Activated CD4-positive, alpha-beta T cell treated with anti-CD3 and anti-CD28 coated beads, Interleukin-2, amount 50 U/mL, for 4 hours (primary cell): ENCODE data around the gene USP7.
"Not testable (repeated sequence)": the region's sequence is repeated elsewhere in the genome, so short reads cannot be mapped to it uniquely, and the experiment has no call there.

Experiments
- DNase-seq, 2 experiments: peaks; one replicate each; pipeline ENCODE4 v3.0.0-alpha.2; 2020

USP7 gene

DNA sequence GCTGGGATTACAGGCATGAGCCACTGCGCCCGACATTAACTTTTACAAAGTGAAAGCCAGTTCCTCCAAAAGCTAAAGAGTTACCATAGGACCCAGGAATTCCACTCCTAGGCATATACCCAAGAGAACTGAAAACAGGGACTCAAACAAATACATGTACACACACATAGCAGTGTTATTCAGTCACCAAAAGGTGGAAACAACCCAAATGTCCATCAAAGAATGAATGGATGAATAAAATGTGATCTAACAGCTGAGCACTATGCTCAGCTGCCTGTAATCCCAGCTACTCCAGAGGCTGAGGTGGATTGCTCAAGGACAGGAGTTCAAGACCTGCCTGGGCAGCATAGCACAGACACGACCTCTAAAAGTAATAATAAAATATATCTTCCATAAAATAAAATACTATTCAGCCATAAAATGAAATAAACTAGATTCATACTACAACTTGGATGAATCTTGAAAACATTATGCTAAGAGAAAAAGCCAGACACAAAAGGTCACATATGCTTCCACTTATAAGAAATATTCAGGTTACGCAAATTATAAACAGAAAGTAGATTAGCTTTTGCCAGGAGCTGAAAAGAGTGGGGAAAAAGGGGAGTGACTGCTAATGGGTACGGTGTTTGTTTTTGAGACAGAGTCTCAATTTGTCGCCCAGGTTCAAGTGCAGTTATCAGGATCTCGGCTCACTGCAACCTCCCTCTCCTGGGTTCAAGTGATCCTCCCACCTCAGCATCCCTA lies 9.3 kb upstream of the USP7 start:
- no peak for DNase-seq

DNA sequence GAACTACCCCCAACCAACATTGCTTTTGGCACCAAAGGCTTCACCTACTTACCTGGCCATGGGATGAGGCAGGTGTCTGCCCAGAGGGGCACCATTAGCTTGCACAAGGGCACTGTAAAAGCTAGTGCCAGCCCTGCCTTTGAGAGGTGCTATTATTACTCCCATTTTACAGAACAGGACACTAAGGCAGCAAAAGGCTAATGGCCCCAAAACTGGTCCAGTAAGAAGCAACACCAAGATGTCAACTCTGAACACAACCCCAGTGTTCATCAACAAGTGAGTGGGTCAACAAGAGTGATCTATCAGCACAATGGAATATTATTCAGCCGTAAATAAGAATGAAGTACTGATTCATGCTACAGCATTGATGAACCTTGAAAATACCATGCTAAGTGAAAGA lies 7.7 kb upstream of the USP7 start:
- DNase-seq = no peak

DNA sequence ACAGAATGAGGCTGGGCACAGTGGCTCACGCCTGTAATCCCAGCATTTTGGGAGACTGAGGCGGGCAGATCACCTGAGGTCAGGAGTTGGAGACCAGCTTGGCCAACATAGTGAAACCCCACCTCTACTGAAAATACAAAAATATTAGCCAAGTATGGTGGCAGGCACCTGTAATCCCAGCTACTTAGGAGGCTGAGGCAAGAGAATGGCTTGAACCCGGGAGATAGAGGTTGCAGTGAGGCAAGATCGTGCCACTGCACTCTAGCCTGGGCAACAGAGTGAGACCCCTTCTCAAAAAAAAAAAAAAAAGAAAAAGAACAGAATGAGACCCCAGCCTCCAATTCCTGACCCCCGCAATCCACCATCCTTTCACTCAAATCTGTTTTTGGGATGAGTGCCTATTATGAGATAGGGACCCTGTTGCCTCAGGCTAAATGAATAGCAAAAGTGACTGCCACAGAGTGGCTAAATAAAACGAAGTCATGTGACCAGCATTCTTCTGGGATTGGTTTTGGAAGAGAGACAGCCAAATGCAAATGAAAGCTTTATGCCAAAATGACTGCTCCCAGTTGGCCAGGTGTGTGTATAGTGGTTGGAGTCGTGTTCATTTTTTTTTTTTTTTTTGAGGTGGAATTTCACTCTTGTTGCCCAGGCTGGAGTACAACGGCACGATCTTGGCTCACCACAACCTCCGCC lies 5.6 kb upstream of the USP7 start:
- not testable (repeated sequence) for DNase-seq

DNA sequence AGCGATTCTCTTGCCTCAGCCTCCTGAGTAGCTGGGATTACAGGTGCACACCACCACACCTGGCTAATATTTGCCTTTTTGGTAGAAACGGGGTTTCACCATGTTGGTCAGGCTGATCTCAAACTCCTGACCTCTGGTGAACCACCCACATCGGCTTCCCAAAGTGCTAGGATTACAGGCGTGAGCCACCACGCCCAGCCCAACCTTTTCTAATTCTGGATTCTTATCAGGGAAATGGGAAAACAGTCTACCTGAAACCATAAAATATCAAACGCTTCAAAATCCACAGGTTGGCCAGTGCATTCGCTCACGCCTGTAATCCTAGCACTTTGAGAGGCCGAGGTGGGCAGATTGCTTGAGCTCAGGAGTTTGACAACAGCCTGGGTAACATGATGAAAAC lies 4.3 kb upstream of the USP7 start:
- not testable (repeated sequence) for DNase-seq

DNA sequence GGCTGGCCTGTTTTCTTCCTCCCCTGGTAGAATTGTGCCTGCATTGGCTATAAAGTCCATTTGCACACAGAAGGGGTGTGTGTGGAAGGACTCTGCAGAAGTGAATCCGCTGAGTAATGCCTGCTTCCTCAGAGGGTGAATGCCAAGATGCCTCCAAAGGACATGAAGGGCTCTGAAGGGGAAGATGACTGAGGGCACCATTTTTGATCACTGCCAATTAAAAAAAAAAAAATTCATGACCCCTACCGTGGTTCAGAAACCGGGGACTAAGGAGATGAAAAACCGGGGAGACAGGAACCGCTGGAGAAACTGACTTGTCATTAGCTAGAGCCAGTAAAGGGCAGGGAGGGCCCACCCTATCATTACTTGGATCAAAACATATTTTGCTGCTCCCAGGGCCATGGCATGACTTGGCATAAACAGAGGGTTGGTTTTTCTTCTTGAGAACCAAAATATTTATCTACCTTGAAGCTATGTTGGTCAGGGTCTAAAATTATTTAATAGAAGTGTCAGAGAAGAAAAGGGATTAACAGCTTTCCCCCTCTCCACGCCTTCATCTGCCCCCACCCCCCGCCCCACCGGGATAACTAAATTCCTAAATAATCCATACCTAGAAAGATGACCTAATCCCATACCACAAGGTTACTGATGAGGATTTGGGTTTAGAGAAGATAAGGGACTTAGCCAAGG lies 3.6 kb upstream of the USP7 start:
- DNase-seq = no peak

DNA sequence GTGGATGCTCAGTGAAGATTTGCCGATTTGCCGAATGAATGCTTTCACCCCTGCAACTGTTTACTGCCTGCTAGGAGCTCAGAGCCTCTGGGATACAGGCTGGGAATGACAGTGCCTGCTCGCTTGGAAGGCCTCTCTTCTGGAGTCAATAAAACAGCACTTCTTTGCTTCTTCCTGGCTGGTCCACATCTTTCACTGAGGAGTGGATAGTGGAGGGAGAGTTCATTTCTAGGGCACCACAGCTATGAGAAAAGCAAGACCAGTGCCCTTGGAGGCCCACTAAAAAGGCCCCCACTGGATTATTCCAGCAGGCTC lies 3.1 kb upstream of the USP7 start:
- no peak for DNase-seq

DNA sequence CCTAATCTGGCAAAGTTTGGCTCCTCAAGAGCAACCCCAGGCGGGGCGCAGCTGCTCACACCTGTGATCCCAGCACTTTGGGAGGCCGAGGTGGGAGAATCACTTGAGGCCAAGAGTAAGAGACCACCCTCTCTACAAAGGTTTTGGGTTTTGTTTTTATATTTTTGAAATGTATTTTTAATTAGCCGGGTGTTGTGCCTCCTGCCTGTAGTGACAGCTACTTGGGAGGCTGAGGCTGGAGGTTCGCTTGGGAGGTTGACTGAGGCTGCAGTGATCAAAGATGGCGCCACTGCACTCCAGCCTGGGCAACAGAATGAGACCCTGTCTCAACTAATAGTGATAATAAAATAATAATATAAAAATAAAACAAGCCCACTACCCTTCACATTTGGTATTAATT lies 756 bp upstream of the USP7 start:
- no peak for DNase-seq

DNA sequence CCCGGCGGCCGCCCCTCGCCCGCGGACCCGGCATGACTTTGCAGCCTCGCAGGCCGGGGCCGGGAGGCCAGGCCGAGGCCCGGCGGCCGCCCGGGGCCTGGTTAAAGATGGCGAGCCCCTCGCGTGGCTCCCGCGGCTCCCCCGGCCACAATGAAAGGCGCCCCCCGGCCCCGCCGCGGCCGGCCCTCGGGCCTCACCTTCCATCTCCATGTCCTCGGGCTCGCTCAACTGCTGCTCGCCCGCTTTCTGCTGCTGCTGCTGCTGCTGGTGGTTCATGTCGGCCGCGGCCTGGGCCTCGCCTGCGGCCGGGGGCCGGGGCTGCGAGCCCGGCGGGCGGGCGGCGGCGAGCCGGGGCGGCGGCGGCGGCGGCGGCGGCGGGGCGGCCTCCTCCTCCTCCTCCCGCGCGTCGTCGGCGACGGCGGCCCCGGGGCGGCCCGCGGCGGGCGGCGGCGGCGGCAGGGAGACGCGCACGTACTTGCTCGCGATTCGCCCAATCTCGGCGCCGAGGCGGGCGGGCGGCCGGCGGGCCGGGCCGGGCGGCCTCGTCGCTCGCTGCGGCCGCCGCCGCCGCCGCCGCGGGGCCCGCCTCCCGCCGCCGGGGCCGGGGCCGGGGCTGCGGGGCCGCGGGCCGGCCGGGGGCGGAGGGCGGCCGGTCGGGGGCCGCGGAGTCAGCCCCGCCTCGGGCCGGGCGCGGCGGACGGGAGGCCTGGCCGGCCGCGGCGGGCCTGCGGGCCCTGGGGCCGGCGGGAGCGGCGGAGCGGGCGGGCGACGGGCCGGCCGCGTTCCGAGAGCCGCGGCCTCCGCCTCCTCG lies 491 bp downstream of the USP7 start:
- DNase-seq = no peak

DNA sequence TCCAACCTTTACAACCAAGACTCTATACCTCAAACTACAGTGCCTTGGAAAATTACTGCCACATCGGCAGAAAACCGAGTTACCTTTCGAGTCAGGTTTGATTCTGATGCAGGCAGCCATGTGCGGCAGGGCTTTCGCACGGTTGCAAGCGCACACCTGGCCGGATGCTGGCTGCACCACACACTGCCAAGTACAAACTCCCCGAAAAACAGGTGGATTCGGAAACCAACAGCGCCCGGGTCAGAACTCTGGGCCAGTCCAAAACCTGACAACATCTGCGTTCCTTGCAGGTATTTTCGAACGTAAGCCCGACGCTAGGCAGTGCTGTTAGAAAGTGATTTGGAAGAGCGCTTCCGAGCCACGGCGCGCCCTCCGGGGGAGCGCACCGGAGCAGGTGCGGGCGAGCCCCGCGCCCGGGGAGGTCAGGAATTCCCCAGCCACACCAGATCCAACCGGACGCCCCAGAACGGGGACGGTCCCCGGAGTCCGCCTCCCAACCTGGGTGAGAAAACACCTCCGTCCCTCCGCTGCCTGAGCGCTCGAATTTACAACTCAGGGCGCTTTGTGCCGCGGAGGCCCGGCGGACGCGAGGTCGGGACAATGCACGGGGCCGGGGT lies 1.2 kb downstream of the USP7 start:
- DNase-seq = peak; percentile 35 to 41

DNA sequence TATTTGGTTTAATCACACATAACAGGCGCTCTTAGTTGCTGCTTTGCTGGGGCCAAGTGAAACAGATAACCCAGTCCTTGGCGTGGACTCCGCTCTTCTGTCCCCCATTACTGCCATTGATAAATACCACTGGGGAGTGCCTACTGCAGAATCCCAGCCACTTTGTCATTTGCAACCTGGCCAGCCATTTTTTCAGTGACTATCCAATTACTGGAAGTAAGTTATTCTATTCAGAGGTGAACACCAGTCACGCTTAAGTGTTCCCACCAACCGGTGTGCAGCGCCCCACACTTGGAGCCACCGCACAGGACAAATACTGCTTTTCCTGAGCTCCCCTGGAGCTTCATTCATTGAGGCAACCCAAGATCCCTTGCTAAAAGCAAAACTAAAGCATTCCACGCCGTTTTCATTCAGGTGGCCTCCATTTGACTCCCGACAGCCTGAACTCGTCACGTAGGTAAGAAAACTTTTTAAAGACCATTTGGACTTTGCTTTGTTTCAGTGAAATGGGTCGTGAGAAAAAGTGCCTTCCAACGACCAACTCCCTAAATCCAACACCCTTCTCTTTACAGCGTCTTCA lies 1.8 kb downstream of the USP7 start:
- no peak for DNase-seq

DNA sequence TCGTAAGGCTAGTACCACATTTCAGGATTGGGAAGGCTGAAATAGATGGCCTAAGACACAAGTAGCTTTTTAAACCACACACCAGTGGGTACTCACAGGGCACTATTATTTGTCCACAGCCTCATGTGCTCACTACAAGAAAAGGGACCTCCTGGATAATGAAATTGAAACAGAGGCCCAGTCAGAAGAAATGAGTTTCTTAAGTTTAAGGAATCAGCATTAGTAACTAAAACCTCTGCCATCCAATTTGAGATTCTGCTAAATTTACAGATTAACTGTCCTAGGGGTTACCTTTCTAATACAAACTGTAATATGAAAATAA lies 3.0 kb downstream of the USP7 start:
- DNase-seq = no peak

DNA sequence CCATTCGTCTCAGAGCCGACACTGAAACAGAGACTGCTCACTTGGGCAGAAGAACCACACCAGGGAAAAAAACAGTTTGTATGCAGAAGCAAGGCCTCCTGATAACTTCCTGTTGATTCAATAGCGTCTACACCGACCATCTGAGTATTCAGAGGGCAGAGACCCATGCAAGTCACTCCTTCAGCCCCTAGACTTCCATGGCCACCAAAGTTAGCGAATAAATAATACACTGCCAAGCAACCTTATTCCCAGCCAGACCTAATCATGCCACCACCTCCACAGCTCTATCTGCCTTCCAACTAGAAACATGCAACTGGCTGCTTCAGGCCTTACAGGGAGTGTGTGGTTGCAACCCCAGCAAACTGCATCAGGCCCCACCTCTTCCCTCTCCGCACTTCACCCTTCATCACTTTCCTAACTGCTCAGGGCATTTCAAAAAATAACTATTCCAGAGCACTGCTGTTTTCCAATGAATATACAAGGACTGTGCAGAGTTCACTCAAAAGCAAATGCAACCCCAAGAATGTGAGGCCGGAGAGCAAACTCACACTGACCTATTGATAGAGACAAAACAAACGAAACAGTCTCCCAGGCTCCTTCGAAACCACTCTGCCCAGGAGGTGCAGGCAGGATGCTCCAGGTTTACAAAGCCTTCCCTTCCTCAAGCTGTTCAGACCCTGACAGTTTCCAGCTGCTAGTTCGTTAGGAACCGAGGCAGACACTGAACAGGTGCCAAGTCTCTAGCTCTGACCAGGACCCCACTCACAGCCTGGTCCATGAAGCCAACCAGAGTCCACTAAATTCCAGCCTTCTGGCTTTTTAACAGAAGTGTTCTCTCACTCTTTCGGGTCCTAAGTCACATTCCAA lies 3.6 kb downstream of the USP7 start:
- DNase-seq = no peak

DNA sequence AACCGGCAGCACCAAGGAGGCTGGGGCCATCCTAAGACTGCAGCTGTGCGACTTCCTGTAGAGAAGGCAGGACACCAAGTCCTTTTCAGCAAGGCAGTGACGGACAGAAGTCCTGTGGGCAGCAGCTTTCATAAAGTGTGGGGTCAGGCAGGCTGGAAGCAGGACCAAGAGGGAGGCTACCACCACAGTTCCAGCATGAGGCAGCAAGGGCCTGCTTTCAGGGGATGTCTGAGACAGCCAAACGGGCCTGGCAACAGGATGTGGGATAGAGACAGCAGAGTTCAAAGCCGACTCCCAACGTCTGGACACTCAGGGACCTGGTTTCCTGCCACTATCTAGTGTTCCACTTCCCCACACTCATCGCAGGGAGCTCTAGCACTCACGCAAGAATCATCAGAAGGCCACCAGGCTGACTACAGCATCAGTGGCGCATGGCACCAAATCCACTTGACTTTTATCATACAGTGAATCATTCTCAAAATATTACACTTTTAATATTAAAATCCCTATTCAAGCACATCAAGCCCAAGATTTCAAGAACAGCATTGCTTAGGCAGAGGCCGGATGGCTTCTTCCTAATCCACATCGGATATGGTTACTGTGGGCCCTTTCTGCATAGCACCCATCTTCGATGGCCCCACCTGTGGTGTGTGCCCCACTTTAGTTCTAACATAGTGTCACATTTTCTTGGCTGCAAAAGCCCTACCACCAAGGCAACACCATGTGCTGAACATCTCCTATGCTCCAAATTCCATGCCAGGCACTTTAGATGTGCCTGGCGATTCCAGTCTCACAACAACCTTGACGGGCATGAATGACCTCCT lies 5.2 kb downstream of the USP7 start:
- DNase-seq = no peak

DNA sequence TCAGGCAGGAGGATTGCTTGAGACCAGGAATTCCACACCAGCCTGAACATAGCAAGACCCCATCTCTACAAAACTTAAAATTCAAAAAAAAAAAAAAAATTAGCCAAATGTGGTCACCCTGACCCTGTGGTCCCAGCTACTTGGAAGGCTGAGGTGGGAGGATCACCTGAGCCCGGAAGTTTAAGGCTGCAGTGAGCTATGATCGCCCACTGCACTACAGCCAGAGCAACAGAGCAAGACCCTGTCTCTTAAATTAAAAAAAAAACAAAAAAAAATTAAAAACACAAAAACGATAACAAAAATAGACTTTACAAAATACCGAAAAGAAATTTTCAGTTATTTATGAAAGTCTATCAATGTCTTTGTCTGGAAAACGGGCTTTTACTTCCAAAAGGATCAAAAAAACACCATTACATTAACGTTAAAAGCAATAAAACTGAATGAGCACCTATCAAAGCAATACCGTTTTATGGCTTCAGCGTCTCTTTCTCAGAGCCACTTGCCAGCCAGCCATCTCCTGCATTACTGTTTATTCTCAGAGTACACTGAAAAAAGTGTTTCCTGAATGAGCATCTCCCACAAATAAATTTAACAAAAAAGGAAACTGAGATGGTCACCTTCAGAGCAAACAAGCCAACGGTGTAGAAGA lies 6.1 kb downstream of the USP7 start:
- DNase-seq = no peak

DNA sequence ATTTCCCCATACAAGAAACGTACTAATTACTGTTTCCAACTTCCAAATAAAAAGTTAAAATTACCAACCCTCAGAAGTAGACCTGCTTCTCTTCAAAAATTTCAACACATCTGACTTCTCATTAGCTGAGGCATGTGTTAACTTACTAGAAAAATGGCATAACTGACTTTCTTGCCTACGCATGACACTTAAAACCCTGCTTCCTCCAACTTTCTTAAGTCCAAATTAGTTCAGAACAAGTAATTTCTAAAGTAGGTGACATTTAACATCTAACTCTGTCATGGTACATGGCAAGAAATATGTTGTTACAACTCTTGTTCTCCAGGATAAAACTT lies 6.7 kb downstream of the USP7 start:
- DNase-seq = no peak

DNA sequence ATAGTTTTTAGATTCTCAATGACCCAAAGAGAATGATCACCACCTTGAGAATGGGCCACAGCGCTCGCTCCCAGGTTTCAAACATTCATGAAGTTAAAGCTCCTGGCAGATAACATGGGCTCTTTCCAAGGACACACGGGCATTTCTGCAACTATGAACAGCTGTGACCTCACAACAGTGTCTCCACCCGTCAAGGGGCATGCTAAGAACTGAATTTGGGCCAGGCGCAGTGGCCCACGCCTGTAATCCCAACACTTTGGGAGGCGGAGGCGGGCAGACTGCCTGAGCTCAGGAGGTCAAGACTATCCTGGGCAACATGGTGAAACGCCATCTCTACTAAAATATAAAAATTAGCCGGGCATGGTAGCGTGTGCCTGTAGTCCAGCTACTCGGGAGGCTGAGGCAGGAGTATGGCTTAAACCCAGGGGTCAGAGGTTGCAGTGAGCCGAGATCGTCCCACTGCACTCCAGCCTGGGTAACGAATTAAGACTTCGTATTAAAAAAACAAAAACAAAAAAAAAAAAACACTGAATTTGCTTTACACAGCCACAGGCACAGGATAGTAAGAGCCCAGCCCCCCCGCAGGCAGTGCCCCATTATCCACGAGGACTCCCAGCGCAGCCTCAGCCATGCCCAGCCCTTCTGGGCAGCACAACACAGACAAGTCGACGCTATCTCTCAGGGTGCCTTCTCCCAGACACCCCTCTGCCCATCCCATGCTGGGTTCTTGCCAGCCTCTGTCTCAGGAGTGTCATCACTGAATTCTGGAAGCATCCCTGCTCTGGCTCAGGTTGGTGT lies 7.2 kb downstream of the USP7 start:
- no peak for DNase-seq

DNA sequence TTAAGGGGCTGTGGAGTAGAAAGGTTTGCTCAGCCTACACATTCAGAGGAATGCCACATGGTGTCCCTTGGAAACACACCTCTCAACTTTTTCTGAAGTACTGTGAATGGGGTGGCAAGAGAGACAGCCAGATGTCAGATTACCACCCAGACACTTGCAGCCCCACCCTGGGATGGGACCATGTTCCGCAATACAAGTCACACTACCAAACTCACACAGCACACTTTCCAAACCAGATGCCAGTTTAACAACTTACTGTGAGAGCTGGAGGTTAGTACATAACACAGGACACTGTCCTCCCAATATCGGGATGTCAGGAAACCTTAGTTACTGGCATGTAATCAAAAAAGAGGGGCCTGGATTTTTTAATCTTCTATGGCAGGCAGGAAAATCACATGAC lies 7.9 kb downstream of the USP7 start:
- no peak for DNase-seq

DNA sequence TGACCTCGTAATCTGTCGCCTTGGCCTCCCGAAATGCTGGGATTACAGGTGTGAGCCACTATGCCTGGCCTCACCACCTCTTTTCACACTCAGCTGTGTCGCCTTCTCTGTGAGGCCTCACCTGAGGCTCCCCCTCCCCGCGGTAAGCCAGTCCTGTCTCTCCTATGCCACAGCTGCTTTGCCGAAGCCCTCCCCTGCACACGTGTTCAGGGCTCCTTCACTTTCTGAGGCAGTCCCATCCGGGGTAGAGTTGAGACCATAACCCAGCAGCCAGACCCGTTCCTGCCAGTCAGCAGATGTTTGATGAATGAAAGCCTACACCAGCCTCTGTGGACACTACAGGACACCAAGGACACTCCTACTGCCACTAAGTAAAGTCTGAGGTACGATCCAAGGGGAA lies 10.6 kb downstream of the USP7 start:
- DNase-seq = no peak

DNA sequence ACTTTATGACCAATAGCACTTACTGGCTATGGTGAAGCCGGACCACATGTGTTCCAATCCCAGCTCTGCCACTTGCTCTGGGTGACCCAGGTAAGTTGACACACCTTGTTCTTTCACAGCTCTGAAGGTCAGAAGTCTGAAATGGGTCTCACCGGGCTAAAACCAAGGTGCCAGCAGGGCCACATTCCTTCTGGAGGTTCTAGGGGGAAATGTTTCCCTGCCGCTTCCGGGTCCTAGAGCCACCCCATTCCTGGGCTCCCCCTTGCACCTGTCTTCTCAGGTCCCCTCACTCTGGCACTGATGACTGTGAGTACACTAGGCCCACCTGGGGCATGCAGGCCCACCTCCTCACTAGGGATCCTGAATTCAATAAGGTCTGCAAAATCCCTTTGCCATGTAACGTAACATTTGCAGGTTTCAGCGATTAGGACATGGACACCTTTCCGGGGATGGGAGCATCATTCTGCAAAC lies 11.4 kb downstream of the USP7 start:
- DNase-seq = no peak
